Panc1 (cell line): Measurements from ENCODE around the gene POLDIP3. TPM values are rescaled to one million over a fixed set of nuclear protein-coding genes. Genes with fewer than 3 reads are reported as not detected.

Source experiments
- ATAC-seq: fragments of 200-7000 bp; cut with Tn5 transposase; 2 replicates; pipeline ENCODE4 v1.9.1; 2020; ENCODE audit warnings: mild to moderate bottlenecking, moderate library complexity
- BruUV-seq: library from RNA; stranded (reverse); fragments of 400-500 nt; replicated peaks from 2 replicates; lab custom pipeline; 2021; lab: Mats Ljungman, UMichigan
- CTCF ChIA-PET: fragments of 300-600 bp; sonication (Branson Sonifier 250); formaldehyde crosslinking; loops from one replicate; lab custom pipeline; 2022; ENCODE audit warnings: antibody characterized with exemption; lab: Charles Lee
- POLR2A ChIA-PET: fragments of 300-600 bp; sonication (Branson Sonifier 250); formaldehyde crosslinking; loops from one replicate; lab custom pipeline; 2022; ENCODE audit warnings: antibody characterized with exemption; lab: Charles Lee
- DNase-seq: peaks from one replicate; pipeline ENCODE4 v3.0.0-alpha.2; 2010; ENCODE audit warnings: low read depth, low spot score
- H3K27ac ChIP-seq: 2 replicates; pipeline ENCODE4 v1.5.1; 2011; ENCODE audit warnings: mild to moderate bottlenecking, low read length, inconsistent platforms
- H3K27me3 ChIP-seq: fragments of 200-500 bp; sonication (Bioruptor generic); 2 replicates; pipeline ENCODE4 v1.6.0; 2014; ENCODE audit warnings: low read length, inconsistent platforms; ENCODE audit not compliant: control insufficient read depth, insufficient read depth
- H3K36me3 ChIP-seq: fragments of 200-500 bp; sonication (Bioruptor generic); 2 replicates; pipeline ENCODE4 v1.5.1; 2014; ENCODE audit warnings: inconsistent platforms, mild to moderate bottlenecking, low read length, moderate library complexity; ENCODE audit not compliant: control insufficient read depth, insufficient read depth
- H3K4me1 ChIP-seq: 2 replicates; pipeline ENCODE4 v1.5.1; 2011; ENCODE audit warnings: inconsistent platforms, mild to moderate bottlenecking, low read length, moderate library complexity; ENCODE audit not compliant: control insufficient read depth, insufficient read depth
- H3K4me3 ChIP-seq, 2 experiments: 2 replicates each; pipeline ENCODE4 v1.5.1; 2011 to 2012; ENCODE audit warnings: low read depth in 2 of 2, low read length in 2 of 2, mild to moderate bottlenecking in 2 of 2, inconsistent platforms in 1 of 2, moderate library complexity in 1 of 2
- H3K9me3 ChIP-seq: fragments of 200-500 bp; sonication (Bioruptor generic); 2 replicates; pipeline ENCODE4 v1.5.1; 2014; ENCODE audit warnings: low read depth, mild to moderate bottlenecking, inconsistent platforms, low read length, moderate library complexity; ENCODE audit not compliant: control insufficient read depth, insufficient read depth
- POLR2AphosphoS5 ChIP-seq: IDR thresholded peaks from 2 replicates; pipeline ENCODE4 v1.6.1; 2012; ENCODE audit warnings: mild to moderate bottlenecking, low read depth, low read length, moderate library complexity
- SIN3A ChIP-seq: IDR thresholded peaks from 2 replicates; pipeline ENCODE4 v1.6.1; 2012; ENCODE audit warnings: low read depth, mild to moderate bottlenecking, low read length, moderate library complexity, borderline replicate concordance; ENCODE audit not compliant: insufficient read depth
- TCF7L2 ChIP-seq: IDR thresholded peaks from 2 replicates; pipeline ENCODE4 v1.6.1; 2011; ENCODE audit warnings: mild to moderate bottlenecking, low read depth, low read length, inconsistent platforms
- in situ Hi-C: cut with HindIII; loops from 2 replicates; pipeline ENCODE4 v1.10.0; 2016; ENCODE audit warnings: low sequenced_read_pairs, low pct_unique_long_range_greater_than_20kb
- intact Hi-C: fragments of 100-400 bp; cut with micrococcal nuclease; formaldehyde crosslinking; loops from one replicate; pipeline ENCODE4 v1.10.0; 2022; ENCODE audit not compliant: unreplicated experiment
- total RNA-seq: library from RNA; stranded (reverse); gene quantifications from one replicate; pipeline ENCODE4 v1.2.1, GENCODE V29; 2021; ENCODE audit not compliant: unreplicated experiment
- TF ChIP-seq, protein P1 (sequence below), 2 experiments: IDR thresholded peaks; 2 replicates each; pipeline ENCODE4 v1.6.1; 2011 to 2012; ENCODE audit warnings: low read depth in 2 of 2, control low read depth in 1 of 2, low read length in 1 of 2, mild to moderate bottlenecking in 1 of 2, moderate library complexity in 1 of 2; ENCODE audit not compliant: insufficient read depth in 1 of 2
- TF ChIP-seq, protein P2 (sequence below): fragments of 450-650 bp; IDR thresholded peaks from 2 replicates; pipeline ENCODE4 v1.5.1; 2017; ENCODE audit warnings: mild to moderate bottlenecking

Gene POLDIP3
- total RNA-seq, 1 experiment from 2014 or later, result 46.6 TPM

GRCh38 chr22:42562279-42562678, 52.4 kb downstream of the POLDIP3 start:
- CTCF ChIA-PET, result no interaction called here
- Histone ChIP-seq H3K36me3 (no peaks in the 10 kb centered on the region), H3K9me3 (no peaks in the 10 kb centered on the region), H3K27me3 (no peaks in the 10 kb centered on the region), H3K27ac (no peak overlapping the region), H3K4me3 (no peak overlapping the region), H3K4me1 (no peaks in the 10 kb centered on the region)
- no peak for TF ChIP-seq SIN3A
- no peak for TF ChIP-seq TCF7L2
- BruUV-seq, result no TSS peak
- POLR2A ChIA-PET, result no interaction called here
- ATAC-seq, result no peak
- in situ Hi-C loops (no loop called here), intact Hi-C loops (no loop called here)
- DNase-seq, result no peak

DNA sequence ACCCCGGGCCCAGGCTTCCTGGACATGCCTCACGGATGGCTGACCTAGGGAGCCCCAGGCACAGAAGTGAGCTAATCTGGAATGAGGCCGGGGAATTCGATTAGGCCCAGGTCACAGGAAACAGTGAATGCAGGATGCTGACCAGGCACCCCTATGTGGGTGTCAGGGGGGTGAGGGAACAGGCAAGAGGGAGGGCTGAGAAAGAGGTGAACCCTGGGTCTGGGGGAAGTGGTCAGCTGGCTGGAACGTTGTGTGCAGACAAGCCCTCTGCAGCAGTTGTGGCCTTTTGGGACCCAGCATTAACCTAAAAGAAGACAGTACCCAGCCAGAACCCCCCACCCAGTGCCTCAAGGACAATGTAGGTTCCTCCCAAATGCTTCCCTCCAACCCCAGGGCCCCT, 52.8 kb downstream of the POLDIP3 start:
- no peak for ATAC-seq
- in situ Hi-C loops, result no loop called here

DNA sequence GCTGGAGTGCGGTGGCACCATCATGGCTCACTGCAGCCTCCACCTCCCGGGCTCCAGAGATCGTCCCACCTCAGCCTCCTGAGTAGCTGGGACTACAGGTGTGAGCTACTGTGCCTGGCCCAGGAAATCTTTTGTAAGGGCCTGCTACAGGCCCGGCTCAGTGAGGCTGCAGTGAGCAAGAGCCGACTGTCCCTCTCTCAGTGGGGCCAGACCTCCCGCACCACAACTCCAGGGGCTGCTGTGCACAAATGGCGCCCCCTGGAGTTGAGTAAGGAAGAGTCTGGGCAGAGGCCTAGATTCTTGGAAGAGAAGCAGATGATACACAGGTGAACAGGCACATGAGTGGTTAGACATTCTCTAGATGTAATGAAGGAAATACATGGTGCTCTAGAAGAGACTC, 53.9 kb downstream of the POLDIP3 start:
- ChIA-PET CTCF (interaction anchor here (0.7 to 0.8 kb wide), 2 partner anchors 28 to 283 kb away, joined by 3 read pairs; no protein-coding TSS in a partner anchor), POLR2A (no interaction called here)
- no peaks in the 10 kb centered on the region for H3K36me3 ChIP-seq
- no peak overlapping the region for H3K27ac ChIP-seq
- no peaks in the 10 kb centered on the region for H3K4me1 ChIP-seq
- no TSS peak for BruUV-seq
- in situ Hi-C loops, result no loop called here
- H3K27me3 ChIP-seq, result no peaks in the 10 kb centered on the region
- ATAC-seq (0 out of 2 replicates have a peak, but pooled peaks have one; percentile 28), DNase-seq (no peak)
- intact Hi-C loops, result no loop called here
- TF ChIP-seq, protein P1, sequence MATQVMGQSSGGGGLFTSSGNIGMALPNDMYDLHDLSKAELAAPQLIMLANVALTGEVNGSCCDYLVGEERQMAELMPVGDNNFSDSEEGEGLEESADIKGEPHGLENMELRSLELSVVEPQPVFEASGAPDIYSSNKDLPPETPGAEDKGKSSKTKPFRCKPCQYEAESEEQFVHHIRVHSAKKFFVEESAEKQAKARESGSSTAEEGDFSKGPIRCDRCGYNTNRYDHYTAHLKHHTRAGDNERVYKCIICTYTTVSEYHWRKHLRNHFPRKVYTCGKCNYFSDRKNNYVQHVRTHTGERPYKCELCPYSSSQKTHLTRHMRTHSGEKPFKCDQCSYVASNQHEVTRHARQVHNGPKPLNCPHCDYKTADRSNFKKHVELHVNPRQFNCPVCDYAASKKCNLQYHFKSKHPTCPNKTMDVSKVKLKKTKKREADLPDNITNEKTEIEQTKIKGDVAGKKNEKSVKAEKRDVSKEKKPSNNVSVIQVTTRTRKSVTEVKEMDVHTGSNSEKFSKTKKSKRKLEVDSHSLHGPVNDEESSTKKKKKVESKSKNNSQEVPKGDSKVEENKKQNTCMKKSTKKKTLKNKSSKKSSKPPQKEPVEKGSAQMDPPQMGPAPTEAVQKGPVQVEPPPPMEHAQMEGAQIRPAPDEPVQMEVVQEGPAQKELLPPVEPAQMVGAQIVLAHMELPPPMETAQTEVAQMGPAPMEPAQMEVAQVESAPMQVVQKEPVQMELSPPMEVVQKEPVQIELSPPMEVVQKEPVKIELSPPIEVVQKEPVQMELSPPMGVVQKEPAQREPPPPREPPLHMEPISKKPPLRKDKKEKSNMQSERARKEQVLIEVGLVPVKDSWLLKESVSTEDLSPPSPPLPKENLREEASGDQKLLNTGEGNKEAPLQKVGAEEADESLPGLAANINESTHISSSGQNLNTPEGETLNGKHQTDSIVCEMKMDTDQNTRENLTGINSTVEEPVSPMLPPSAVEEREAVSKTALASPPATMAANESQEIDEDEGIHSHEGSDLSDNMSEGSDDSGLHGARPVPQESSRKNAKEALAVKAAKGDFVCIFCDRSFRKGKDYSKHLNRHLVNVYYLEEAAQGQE (IDR thresholded peaks at IDR 0.05; ENCODE audit: insufficient read depth in 1 of 2, low read depth in 2 of 2, low read length in 1 of 2), result no peak
- TF ChIP-seq SIN3A, result no peak
- TF ChIP-seq POLR2AphosphoS5, result no peak
- TF ChIP-seq, protein P2, sequence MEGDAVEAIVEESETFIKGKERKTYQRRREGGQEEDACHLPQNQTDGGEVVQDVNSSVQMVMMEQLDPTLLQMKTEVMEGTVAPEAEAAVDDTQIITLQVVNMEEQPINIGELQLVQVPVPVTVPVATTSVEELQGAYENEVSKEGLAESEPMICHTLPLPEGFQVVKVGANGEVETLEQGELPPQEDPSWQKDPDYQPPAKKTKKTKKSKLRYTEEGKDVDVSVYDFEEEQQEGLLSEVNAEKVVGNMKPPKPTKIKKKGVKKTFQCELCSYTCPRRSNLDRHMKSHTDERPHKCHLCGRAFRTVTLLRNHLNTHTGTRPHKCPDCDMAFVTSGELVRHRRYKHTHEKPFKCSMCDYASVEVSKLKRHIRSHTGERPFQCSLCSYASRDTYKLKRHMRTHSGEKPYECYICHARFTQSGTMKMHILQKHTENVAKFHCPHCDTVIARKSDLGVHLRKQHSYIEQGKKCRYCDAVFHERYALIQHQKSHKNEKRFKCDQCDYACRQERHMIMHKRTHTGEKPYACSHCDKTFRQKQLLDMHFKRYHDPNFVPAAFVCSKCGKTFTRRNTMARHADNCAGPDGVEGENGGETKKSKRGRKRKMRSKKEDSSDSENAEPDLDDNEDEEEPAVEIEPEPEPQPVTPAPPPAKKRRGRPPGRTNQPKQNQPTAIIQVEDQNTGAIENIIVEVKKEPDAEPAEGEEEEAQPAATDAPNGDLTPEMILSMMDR, result no peak
- TF ChIP-seq TCF7L2, result no peak
- no peaks in the 10 kb centered on the region for H3K9me3 ChIP-seq
- H3K4me3 ChIP-seq, result no peak overlapping the region

More for the DNA sequence above, 52.8 kb downstream of the POLDIP3 start:
- Histone ChIP-seq H3K9me3 (no peaks in the 10 kb centered on the region), H3K36me3 (no peaks in the 10 kb centered on the region), H3K27ac (no peak overlapping the region), H3K27me3 (no peaks in the 10 kb centered on the region), H3K4me1 (no peaks in the 10 kb centered on the region), H3K4me3 (no peak overlapping the region)
- no TSS peak for BruUV-seq
- POLR2A ChIA-PET, result no interaction called here
- TF ChIP-seq SIN3A (no peak), TCF7L2 (no peak), POLR2AphosphoS5 (no peak)
- TF ChIP-seq, protein P2, result no peak
- CTCF ChIA-PET, result no interaction called here
- DNase-seq, result no peak
- intact Hi-C loops, result no loop called here
